ENCODE results near the gene NPIPA2. TPM values are rescaled to one million over a fixed set of nuclear protein-coding genes. Genes with fewer than 3 reads are reported as not detected.
"Not testable (repeated sequence)": the region's sequence is repeated elsewhere in the genome, so short reads cannot be mapped to it uniquely, and the experiment has no call there.

Gene NPIPA2
- total RNA-seq, 1 donor from 2014 or later = 9.0 TPM

GRCh38 chr16:14779368-14779877 lies 37.1 kb downstream of the NPIPA2 start:
- not testable (repeated sequence) for DNase-seq (ENCODE audit: extremely low spot score, unreplicated experiment); H3K27ac Mint-ChIP-seq (ENCODE audit: unreplicated experiment); H3K9me3 Mint-ChIP-seq (ENCODE audit: unreplicated experiment); H3K4me1 Mint-ChIP-seq (ENCODE audit: unreplicated experiment); H3K27me3 Mint-ChIP-seq (ENCODE audit: unreplicated experiment); H3K36me3 Mint-ChIP-seq (ENCODE audit: unreplicated experiment); H3K4me3 Mint-ChIP-seq (ENCODE audit: unreplicated experiment)

- not testable (repeated sequence) for H3K27me3 Mint-ChIP-seq (ENCODE audit: unreplicated experiment); H3K4me1 Mint-ChIP-seq (ENCODE audit: unreplicated experiment); H3K4me3 Mint-ChIP-seq (ENCODE audit: unreplicated experiment); H3K9me3 Mint-ChIP-seq (ENCODE audit: unreplicated experiment); H3K27ac Mint-ChIP-seq (ENCODE audit: unreplicated experiment); H3K36me3 Mint-ChIP-seq (ENCODE audit: unreplicated experiment); DNase-seq (ENCODE audit: extremely low spot score, unreplicated experiment)
These were observed 43.8 kb downstream of the NPIPA2 start for GRCh38 chr16:14786180-14786579.

GRCh38 chr16:14789577-14789976 lies 47.2 kb downstream of the NPIPA2 start:
- not testable (repeated sequence) for H3K4me3 Mint-ChIP-seq (ENCODE audit: unreplicated experiment); H3K27ac Mint-ChIP-seq (ENCODE audit: unreplicated experiment); H3K4me1 Mint-ChIP-seq (ENCODE audit: unreplicated experiment); DNase-seq (ENCODE audit: extremely low spot score, unreplicated experiment); H3K9me3 Mint-ChIP-seq (ENCODE audit: unreplicated experiment); H3K36me3 Mint-ChIP-seq (ENCODE audit: unreplicated experiment); H3K27me3 Mint-ChIP-seq (ENCODE audit: unreplicated experiment)

GRCh38 chr16:14790320-14790956 lies 48.1 kb downstream of the NPIPA2 start:
- not testable (repeated sequence) for H3K27me3 Mint-ChIP-seq (ENCODE audit: unreplicated experiment); H3K9me3 Mint-ChIP-seq (ENCODE audit: unreplicated experiment); DNase-seq (ENCODE audit: extremely low spot score, unreplicated experiment); H3K27ac Mint-ChIP-seq (ENCODE audit: unreplicated experiment); H3K36me3 Mint-ChIP-seq (ENCODE audit: unreplicated experiment); H3K4me1 Mint-ChIP-seq (ENCODE audit: unreplicated experiment); H3K4me3 Mint-ChIP-seq (ENCODE audit: unreplicated experiment)

- H3K4me1 Mint-ChIP-seq (ENCODE audit: unreplicated experiment); H3K36me3 Mint-ChIP-seq (ENCODE audit: unreplicated experiment); DNase-seq (ENCODE audit: extremely low spot score, unreplicated experiment); H3K9me3 Mint-ChIP-seq (ENCODE audit: unreplicated experiment); H3K4me3 Mint-ChIP-seq (ENCODE audit: unreplicated experiment); H3K27ac Mint-ChIP-seq (ENCODE audit: unreplicated experiment); H3K27me3 Mint-ChIP-seq (ENCODE audit: unreplicated experiment): not testable (repeated sequence)
These were observed 50.6 kb downstream of the NPIPA2 start for GRCh38 chr16:14792914-14793313.

GRCh38 chr16:14797558-14797957 lies 55.2 kb downstream of the NPIPA2 start:
- not testable (repeated sequence) for H3K4me1 Mint-ChIP-seq (ENCODE audit: unreplicated experiment); DNase-seq (ENCODE audit: extremely low spot score, unreplicated experiment); H3K27ac Mint-ChIP-seq (ENCODE audit: unreplicated experiment); H3K36me3 Mint-ChIP-seq (ENCODE audit: unreplicated experiment); H3K4me3 Mint-ChIP-seq (ENCODE audit: unreplicated experiment); H3K27me3 Mint-ChIP-seq (ENCODE audit: unreplicated experiment); H3K9me3 Mint-ChIP-seq (ENCODE audit: unreplicated experiment)

- H3K4me1 Mint-ChIP-seq (ENCODE audit: unreplicated experiment); H3K27me3 Mint-ChIP-seq (ENCODE audit: unreplicated experiment); DNase-seq (ENCODE audit: extremely low spot score, unreplicated experiment); H3K27ac Mint-ChIP-seq (ENCODE audit: unreplicated experiment); H3K9me3 Mint-ChIP-seq (ENCODE audit: unreplicated experiment); H3K36me3 Mint-ChIP-seq (ENCODE audit: unreplicated experiment); H3K4me3 Mint-ChIP-seq (ENCODE audit: unreplicated experiment): not testable (repeated sequence)
These were observed 61.2 kb downstream of the NPIPA2 start for GRCh38 chr16:14803577-14803976.

GRCh38 chr16:14807184-14807678 lies 64.9 kb downstream of the NPIPA2 start:
- not testable (repeated sequence) for H3K4me3 Mint-ChIP-seq (ENCODE audit: unreplicated experiment); H3K4me1 Mint-ChIP-seq (ENCODE audit: unreplicated experiment); H3K36me3 Mint-ChIP-seq (ENCODE audit: unreplicated experiment); H3K27ac Mint-ChIP-seq (ENCODE audit: unreplicated experiment); DNase-seq (ENCODE audit: extremely low spot score, unreplicated experiment); H3K27me3 Mint-ChIP-seq (ENCODE audit: unreplicated experiment); H3K9me3 Mint-ChIP-seq (ENCODE audit: unreplicated experiment)

- not testable (repeated sequence) for H3K36me3 Mint-ChIP-seq (ENCODE audit: unreplicated experiment); H3K27ac Mint-ChIP-seq (ENCODE audit: unreplicated experiment); DNase-seq (ENCODE audit: extremely low spot score, unreplicated experiment); H3K9me3 Mint-ChIP-seq (ENCODE audit: unreplicated experiment); H3K27me3 Mint-ChIP-seq (ENCODE audit: unreplicated experiment); H3K4me3 Mint-ChIP-seq (ENCODE audit: unreplicated experiment); H3K4me1 Mint-ChIP-seq (ENCODE audit: unreplicated experiment)
These were observed 71.6 kb downstream of the NPIPA2 start for GRCh38 chr16:14813890-14814289.

Other genes with a start within 250 kb of the NPIPA2 start
- gene PARN, start 112.3 kb upstream of the NPIPA2 start, total RNA-seq = 34.2 and 36.8 TPM in 2 replicates
- gene BFAR, start 109.6 kb upstream of the NPIPA2 start, total RNA-seq = 76.6 and 78.2 TPM in 2 replicates
- not detected in 2 replicates for gene PLA2G10, start 48.2 kb upstream of the NPIPA2 start, total RNA-seq
- 1.2 TPM in 1 of 2 replicates, not detected in the other for gene NPIPA3, start 39.1 kb upstream of the NPIPA2 start, total RNA-seq
- 95.4 and 109 TPM in 2 replicates for gene NOMO1, start 91.2 kb downstream of the NPIPA2 start, total RNA-seq
- gene NPIPA1, start 194.9 kb downstream of the NPIPA2 start, total RNA-seq = 148 and 176 TPM in 2 replicates
- gene PDXDC1, start 232.5 kb downstream of the NPIPA2 start, total RNA-seq = 107 and 109 TPM in 2 replicates